ENCODE measurements around the gene IPO5.

The IPO5 gene

DNA sequence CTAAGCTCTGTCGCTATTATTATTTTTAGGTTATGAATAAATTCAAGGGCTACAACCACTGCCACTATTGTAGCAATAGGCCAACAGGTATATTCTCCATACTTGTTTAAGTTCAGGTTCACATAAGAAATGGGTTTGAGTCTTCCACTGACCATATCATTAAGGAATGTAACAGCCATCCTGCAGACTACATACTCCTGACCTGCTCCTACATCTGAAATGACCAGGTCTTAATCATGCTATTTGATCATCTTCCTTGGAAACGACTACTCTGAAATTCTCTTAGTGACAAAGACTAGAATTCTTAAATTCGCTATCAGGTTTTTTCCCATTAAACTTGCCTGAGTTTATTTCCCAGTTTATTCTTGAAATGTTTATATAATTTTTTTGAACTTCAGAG, 66.8 kb downstream of the IPO5 start:
- DNase-seq (ENCODE audit: extremely low read depth, low read depth), result no peak
- H3K4me3 ChIP-seq (replicated peaks; ENCODE audit: low read depth, low read length), result no peak overlapping the region
- TF ChIP-seq, protein P1, sequence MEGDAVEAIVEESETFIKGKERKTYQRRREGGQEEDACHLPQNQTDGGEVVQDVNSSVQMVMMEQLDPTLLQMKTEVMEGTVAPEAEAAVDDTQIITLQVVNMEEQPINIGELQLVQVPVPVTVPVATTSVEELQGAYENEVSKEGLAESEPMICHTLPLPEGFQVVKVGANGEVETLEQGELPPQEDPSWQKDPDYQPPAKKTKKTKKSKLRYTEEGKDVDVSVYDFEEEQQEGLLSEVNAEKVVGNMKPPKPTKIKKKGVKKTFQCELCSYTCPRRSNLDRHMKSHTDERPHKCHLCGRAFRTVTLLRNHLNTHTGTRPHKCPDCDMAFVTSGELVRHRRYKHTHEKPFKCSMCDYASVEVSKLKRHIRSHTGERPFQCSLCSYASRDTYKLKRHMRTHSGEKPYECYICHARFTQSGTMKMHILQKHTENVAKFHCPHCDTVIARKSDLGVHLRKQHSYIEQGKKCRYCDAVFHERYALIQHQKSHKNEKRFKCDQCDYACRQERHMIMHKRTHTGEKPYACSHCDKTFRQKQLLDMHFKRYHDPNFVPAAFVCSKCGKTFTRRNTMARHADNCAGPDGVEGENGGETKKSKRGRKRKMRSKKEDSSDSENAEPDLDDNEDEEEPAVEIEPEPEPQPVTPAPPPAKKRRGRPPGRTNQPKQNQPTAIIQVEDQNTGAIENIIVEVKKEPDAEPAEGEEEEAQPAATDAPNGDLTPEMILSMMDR (IDR thresholded peaks at IDR 0.05; ENCODE audit: low read depth, low read length, missing control alignments), result no peak

- TF ChIP-seq, protein P1 (IDR thresholded peaks at IDR 0.05; ENCODE audit: low read depth, low read length, missing control alignments), result no peak
- H3K4me3 ChIP-seq (replicated peaks; ENCODE audit: low read depth, low read length), result no peak overlapping the region
- DNase-seq (ENCODE audit: extremely low read depth, low read depth), result no peak
Observed at GRCh38 chr13:98022210-98022609, 68.7 kb downstream of the IPO5 start.

- TF ChIP-seq, protein P1 (IDR thresholded peaks at IDR 0.05; ENCODE audit: low read depth, low read length, missing control alignments), result no peak
- H3K4me3 ChIP-seq (replicated peaks; ENCODE audit: low read depth, low read length), result no peak overlapping the region
Observed at GRCh38 chr13:98025480-98026025, 72.1 kb downstream of the IPO5 start.

GRCh38 chr13:98026457-98026857, 73.0 kb downstream of the IPO5 start:
- no peak overlapping the region for H3K4me3 ChIP-seq (replicated peaks; ENCODE audit: low read depth, low read length)
- no peak for DNase-seq (ENCODE audit: extremely low read depth, low read depth)
- TF ChIP-seq, protein P1 (IDR thresholded peaks at IDR 0.05; ENCODE audit: low read depth, low read length, missing control alignments), result no peak

More at GRCh38 chr13:98025480-98026025, 72.1 kb downstream of the IPO5 start:
- no peak for DNase-seq (ENCODE audit: extremely low read depth, low read depth)

DNA sequence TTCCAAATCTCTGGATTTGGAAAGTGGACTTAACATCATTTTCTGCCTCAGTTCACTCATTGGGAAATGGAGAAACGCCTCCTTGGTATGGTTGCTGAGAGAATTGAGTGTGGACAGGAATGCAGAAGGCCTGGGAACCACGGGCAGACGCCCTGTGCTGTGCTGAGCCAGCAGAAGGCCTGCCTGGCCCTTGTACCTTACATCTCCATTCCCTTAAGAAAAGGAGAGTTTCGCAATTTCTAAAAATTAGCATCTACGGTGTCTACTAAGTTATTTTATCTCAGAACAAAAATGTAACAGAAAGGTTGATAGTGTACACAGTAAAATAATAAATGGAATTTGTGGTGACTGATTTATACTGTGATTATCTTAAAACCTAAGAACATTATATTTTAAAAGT, 78.7 kb downstream of the IPO5 start:
- TF ChIP-seq, protein P1 (IDR thresholded peaks at IDR 0.05; ENCODE audit: low read depth, low read length, missing control alignments), result no peak

DNA sequence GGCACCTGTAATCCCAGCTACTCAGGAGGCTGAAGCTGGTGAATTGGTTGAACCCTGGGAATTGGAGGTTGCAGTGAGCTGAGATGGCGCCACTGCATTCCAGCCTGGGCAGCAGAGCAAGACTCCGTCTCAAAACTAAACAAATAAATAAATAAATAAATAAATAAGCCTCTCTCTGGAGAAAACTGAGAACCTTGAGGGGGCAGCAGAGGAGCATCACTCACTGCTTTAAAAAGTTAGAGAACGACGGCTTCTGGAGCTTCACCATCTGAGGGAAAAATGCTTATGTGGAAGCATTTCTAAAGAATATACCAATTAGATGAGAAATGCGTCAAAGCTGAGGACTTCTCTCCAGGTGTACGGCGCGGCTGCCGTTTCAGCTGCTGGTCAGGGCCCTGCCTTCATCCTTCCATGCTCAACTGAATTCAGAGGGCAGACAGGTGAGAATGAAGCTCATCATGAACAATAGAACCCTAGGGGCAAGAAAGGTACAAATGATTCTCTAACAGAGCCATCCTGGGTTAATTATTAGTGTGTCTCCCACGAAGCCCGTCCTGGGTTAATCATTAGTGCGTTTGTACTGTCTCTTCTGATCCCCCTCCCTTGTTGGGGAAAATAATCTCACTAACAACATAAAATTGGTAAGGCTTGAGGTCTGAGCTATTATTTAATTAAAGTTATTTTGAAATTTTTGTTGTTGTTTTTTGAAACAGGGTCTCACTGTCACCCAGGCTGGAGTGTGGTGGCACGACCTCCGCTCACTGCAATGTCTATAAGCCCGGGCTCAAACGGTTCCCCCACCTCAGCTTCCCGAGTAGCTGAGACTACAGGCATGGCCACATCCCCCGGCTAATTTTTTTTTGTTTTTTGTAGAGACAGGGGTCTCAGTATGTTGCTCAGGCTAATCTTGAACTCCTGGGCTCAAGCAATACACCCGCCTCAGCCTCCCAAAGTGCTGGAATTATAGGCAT, 80.1 kb downstream of the IPO5 start:
- H3K4me3 ChIP-seq (replicated peaks; ENCODE audit: low read depth, low read length), result no peak overlapping the region
- TF ChIP-seq, protein P1 (IDR thresholded peaks at IDR 0.05; ENCODE audit: low read depth, low read length, missing control alignments), result peak; percentile 37
- DNase-seq (ENCODE audit: extremely low read depth, low read depth), result peak; percentile 37

More for the DNA sequence above, 78.7 kb downstream of the IPO5 start:
- H3K4me3 ChIP-seq (replicated peaks; ENCODE audit: low read depth, low read length), result no peak overlapping the region
- DNase-seq (ENCODE audit: extremely low read depth, low read depth), result no peak
